Suprapubic skin (tissue), 4 donors: ENCODE measurements around the gene RNASE11. TPM values are rescaled to one million over a fixed set of nuclear protein-coding genes. Genes with fewer than 3 reads are reported as not detected.

Experiments
- DNase-seq, 2 donors: peaks; one replicate each; pipeline ENCODE4 v3.0.0-alpha.2; 2019; ENCODE audit warnings: low spot score in 2 of 2
- H3K27ac ChIP-seq: fragments of 200-600 bp; sonication (generic); one replicate; pipeline ENCODE4 v1.5.1; 2019
- H3K27me3 ChIP-seq: fragments of 200-600 bp; sonication (generic); one replicate; pipeline ENCODE4 v1.5.1; 2019
- H3K36me3 ChIP-seq: fragments of 200-600 bp; sonication (generic); one replicate; pipeline ENCODE4 v1.5.1; 2019
- H3K4me1 ChIP-seq: fragments of 200-600 bp; sonication (generic); one replicate; pipeline ENCODE4 v1.5.1; 2019
- H3K4me3 ChIP-seq: fragments of 200-600 bp; sonication (generic); one replicate; pipeline ENCODE4 v1.5.1; 2019; ENCODE audit warnings: mild to moderate bottlenecking
- H3K9me3 ChIP-seq: fragments of 200-600 bp; sonication (generic); one replicate; pipeline ENCODE4 v1.5.1; 2019
- EP300 ChIP-seq: sonication (generic); formaldehyde crosslinking; IDR thresholded peaks from one replicate; pipeline ENCODE4 v1.6.1; 2017; ENCODE audit warnings: antibody characterized with exemption
- POLR2A ChIP-seq, 2 donors: fragments of 450-650 bp; IDR thresholded peaks; one replicate each; pipeline ENCODE4 v1.6.1; 2017; ENCODE audit warnings: antibody characterized with exemption in 2 of 2, mild to moderate bottlenecking in 2 of 2, moderate library complexity in 2 of 2
- POLR2AphosphoS5 ChIP-seq, 3 donors: sonication (generic); formaldehyde crosslinking; IDR thresholded peaks; one replicate each; pipeline ENCODE4 v1.6.1; 2017; ENCODE audit warnings: antibody characterized with exemption in 3 of 3
- WGBS: methylation state at CpG from one replicate; pipeline ENCODE4 v1.1.5; 2018; 5-methylcytosine and 5-hydroxymethylcytosine counted together
- total RNA-seq, 4 donors: library from RNA; depleted of rRNA; stranded (reverse); fragments of >200 nt; gene quantifications; one replicate each; pipeline ENCODE4 v1.1.0, GENCODE V29; 2016
- TF ChIP-seq, protein P1 (sequence below), 2 donors: fragments of 200-600 bp in 1 of 2; fragments of 450-650 bp in 1 of 2; sonication (generic) in 1 of 2; IDR thresholded peaks; one replicate each; pipeline ENCODE4 v1.5.1; 2016 to 2019; ENCODE audit warnings: antibody characterized with exemption in 2 of 2, mild to moderate bottlenecking in 1 of 2, moderate library complexity in 1 of 2

Gene RNASE11
- total RNA-seq, 4 donors from 2014 or later: not detected

DNA sequence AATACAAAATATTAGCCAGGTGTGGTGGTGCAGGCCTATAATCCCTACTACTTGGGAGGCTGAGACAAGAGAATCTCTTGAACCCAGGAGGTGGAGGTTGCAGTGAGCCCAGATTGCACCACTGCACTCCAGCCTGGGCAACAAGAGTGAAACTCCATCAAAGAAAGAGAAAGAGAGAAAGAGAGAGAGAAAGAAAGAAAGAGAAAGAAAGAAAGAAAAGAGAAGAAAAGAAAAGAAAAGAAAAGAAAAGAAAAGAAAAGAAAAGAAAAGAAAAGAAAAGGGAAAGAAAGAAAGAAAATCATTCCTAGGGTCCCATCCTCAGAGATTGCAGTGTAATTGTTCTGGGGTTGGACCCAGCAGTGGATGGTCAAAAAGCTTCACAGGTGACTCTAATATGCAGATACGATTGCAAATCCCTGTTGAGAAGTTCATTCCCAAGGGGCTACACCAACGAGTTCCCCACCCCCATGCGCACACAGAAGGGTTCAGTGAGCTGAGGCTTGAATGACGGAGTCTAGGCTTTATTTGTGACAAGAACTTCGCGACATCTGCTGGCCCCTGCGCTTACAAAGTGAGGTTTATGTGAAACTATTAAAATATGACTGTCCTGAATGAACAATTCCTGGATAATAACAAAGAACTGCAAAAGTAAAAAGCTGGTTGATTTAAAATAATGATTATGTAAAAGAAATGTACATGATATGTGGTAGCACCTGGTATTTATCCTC is 20.7 kb upstream of the RNASE11 start:
- Histone ChIP-seq H3K4me3 (no peak overlapping the region), H3K9me3 (no peaks in the 10 kb centered on the region), H3K27me3 (no peaks in the 10 kb centered on the region), H3K36me3 (no peaks in the 10 kb centered on the region), H3K27ac (no peak overlapping the region), H3K4me1 (peaks cover 25% of the 10 kb centered on the region)
- no peak for DNase-seq
- WGBS: 77% methylated on average over 7 of the region's 7 CpGs
- TF ChIP-seq POLR2AphosphoS5 (IDR thresholded peaks at IDR 0.05) (no peak), EP300 (no peak), POLR2A (IDR thresholded peaks at IDR 0.05) (no peak)
- TF ChIP-seq, protein P1, sequence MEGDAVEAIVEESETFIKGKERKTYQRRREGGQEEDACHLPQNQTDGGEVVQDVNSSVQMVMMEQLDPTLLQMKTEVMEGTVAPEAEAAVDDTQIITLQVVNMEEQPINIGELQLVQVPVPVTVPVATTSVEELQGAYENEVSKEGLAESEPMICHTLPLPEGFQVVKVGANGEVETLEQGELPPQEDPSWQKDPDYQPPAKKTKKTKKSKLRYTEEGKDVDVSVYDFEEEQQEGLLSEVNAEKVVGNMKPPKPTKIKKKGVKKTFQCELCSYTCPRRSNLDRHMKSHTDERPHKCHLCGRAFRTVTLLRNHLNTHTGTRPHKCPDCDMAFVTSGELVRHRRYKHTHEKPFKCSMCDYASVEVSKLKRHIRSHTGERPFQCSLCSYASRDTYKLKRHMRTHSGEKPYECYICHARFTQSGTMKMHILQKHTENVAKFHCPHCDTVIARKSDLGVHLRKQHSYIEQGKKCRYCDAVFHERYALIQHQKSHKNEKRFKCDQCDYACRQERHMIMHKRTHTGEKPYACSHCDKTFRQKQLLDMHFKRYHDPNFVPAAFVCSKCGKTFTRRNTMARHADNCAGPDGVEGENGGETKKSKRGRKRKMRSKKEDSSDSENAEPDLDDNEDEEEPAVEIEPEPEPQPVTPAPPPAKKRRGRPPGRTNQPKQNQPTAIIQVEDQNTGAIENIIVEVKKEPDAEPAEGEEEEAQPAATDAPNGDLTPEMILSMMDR (IDR thresholded peaks at IDR 0.05): no peak

DNA sequence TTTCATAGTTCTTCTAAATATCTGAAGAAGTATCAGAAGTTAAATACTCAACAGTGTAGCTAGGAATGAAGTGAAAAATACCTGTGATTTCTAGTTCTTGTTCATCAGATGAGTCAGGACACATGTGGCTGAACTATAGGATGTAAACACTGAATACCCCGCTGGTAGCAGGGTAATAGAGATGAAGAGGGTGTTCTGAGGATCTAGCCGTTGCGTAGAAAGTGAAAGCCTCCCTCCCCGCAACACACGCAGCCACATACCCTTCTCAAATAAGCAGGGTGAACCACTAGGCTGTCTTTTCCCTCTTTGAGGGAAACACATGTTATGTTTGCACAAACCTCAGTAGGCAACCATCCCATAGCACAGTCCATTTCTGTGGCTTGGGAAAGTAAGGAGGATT is 19.8 kb upstream of the RNASE11 start:
- H3K4me1 ChIP-seq: peaks cover 20% of the 10 kb centered on the region
- DNase-seq: no peak
- no peaks in the 10 kb centered on the region for H3K36me3 ChIP-seq
- no peak overlapping the region for H3K4me3 ChIP-seq
- H3K27me3 ChIP-seq: no peaks in the 10 kb centered on the region
- no peaks in the 10 kb centered on the region for H3K9me3 ChIP-seq
- no peak for TF ChIP-seq POLR2AphosphoS5 (IDR thresholded peaks at IDR 0.05)
- TF ChIP-seq EP300: no peak
- TF ChIP-seq POLR2A (IDR thresholded peaks at IDR 0.05): no peak
- TF ChIP-seq, protein P1 (IDR thresholded peaks at IDR 0.05): no peak
- H3K27ac ChIP-seq: no peak overlapping the region
- 65% methylated on average over 5 of the region's 5 CpGs for WGBS

DNA sequence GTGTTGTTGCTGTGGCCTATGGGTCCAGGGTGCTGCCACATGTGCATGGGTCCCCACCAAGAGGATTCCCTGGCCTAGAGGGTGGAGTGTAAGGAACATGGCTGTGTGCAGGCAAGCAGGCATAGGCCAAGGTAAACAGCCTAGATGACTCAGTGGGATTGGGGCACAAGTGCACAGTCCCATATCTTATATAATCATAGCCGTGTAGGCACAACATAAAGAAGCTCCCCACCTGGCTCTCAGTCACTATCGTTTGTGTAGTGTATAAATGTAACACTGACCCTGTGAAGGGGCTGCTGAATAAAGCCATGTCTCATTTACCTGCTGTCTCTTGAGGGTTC is 19.1 kb upstream of the RNASE11 start:
- Histone ChIP-seq H3K36me3 (no peaks in the 10 kb centered on the region), H3K27me3 (no peaks in the 10 kb centered on the region), H3K4me1 (peaks cover 13% of the 10 kb centered on the region), H3K9me3 (no peaks in the 10 kb centered on the region), H3K4me3 (no peak overlapping the region), H3K27ac (no peak overlapping the region)
- no peak for DNase-seq
- WGBS: 86% methylated on average over 2 of the region's 2 CpGs
- TF ChIP-seq POLR2A (IDR thresholded peaks at IDR 0.05): no peak
- no peak for TF ChIP-seq POLR2AphosphoS5 (IDR thresholded peaks at IDR 0.05)
- no peak for TF ChIP-seq EP300
- TF ChIP-seq, protein P1 (IDR thresholded peaks at IDR 0.05): no peak

DNA sequence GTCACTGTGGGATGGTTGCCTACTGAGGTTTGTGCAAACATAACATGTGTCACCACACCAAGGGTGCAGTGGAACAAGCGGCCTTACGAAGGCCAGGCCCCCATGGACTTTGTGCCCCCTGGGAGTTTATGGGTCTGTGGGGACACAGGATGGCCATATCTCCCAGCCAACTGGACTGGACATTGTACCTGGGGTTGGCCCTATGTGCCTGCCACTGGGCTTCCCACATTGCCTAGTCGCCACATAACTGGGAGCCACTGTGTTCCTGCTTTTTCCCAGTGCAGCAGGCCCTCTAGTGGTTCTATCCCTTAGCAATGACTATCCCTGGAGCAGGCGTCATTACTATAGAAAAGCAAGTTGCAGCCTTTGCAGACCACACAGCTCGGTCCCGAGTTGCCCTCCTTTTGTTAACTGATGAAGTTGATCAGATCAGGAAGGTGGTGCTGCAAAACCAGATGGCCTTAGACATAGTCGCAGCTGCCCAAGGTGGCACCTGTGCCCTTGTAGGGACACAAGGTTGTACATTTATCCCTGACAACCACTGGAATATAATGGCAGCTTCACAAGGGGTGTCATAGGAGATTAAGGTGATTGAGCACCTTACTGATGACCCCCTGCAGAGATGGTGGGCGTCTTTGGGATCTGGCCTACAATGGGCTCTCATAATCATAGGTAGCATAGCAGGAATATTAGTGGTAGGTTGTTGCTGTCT is 18.5 kb upstream of the RNASE11 start:
- Histone ChIP-seq H3K4me1 (peaks cover 10% of the 10 kb centered on the region), H3K9me3 (no peaks in the 10 kb centered on the region), H3K36me3 (no peaks in the 10 kb centered on the region), H3K4me3 (no peak overlapping the region), H3K27ac (no peak overlapping the region), H3K27me3 (no peaks in the 10 kb centered on the region)
- 45% methylated on average over 8 of the region's 8 CpGs for WGBS
- no peak for TF ChIP-seq EP300
- TF ChIP-seq, protein P1 (IDR thresholded peaks at IDR 0.05): peak in 1 of 2 donors; percentile 39
- no peak for DNase-seq

DNA sequence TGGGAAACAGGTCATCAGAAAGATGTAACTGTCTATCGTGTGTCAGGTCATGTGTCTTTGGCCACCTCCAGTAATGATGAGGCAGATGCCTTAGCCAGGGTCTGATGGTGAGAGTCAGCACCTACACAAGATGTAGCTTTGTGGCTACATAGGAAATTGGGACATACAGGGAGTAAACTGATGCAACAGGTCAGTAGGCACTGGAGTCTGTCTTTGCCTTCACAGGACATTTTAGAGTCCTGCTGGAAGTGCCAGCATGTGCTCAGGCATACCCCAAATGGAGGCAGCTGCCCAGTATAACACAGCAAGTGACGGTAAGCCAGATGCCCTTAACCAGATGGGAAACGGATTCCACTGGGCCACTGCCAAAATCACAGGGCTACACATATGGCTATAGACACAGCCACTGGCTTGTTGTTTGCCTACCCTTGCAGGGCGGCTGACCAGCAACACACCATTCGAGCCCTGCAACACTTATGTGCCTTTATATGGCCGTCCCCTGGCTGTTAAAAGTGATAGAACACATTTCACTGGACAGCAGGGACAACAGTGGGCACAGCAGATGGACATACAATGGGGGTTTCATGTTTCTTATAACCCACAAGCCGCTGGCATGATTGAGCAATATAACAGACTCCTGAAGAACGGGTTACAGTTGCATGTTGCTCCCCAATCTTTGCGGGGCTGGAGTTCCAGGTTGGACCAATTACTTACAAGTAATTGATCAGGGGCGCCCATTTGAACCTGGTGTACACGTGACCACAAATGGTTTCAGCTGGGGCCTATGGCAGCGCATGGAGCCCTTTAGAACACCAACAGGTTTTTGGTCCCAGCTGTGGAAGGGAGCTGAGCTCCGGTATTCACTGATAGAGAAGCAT is 16.3 kb upstream of the RNASE11 start:
- Histone ChIP-seq H3K9me3 (no peaks in the 10 kb centered on the region), H3K27me3 (no peaks in the 10 kb centered on the region), H3K4me1 (no peaks in the 10 kb centered on the region), H3K4me3 (no peak overlapping the region), H3K27ac (no peak overlapping the region), H3K36me3 (no peaks in the 10 kb centered on the region)
- TF ChIP-seq EP300 (no peak), POLR2A (IDR thresholded peaks at IDR 0.05) (no peak), POLR2AphosphoS5 (IDR thresholded peaks at IDR 0.05) (no peak)
- TF ChIP-seq, protein P1 (IDR thresholded peaks at IDR 0.05): no peak
- DNase-seq: no peak
- 81% methylated on average over 9 of the region's 13 CpGs for WGBS
